ENCODE results near the gene ZDHHC20. TPM values are rescaled to one million over a fixed set of nuclear protein-coding genes. Genes with fewer than 3 reads are reported as not detected.

ZDHHC20 gene
- total and polyA plus RNA-seq, 12 donors, result 6.3 to 28.5 (median 13.9) TPM

- Histone ChIP-seq H3K4me1 (peaks cover 0 to 7% (median 6%) of the 10 kb centered on the region in 9 donors), H3K27ac (no peak overlapping the region), H3K9me3 (peaks cover 0 to 34% (median 12%) of the 10 kb centered on the region in 11 donors), H3K4me3 (no peak overlapping the region), H3K36me3 (peaks cover 0 to under 1% (median 0%) of the 10 kb centered on the region in 9 donors), H3K27me3 (no peaks in the 10 kb centered on the region)
- intact Hi-C loops (cut with DNase I), result loop anchor here in 4 of 10 donors (5.0 to 10.0 kb wide), 4 partner anchors 189 to 541 kb away; no protein-coding TSS in a partner anchor
- ATAC-seq, result no peak
- no peak for DNase-seq
- no peak for TF ChIP-seq CTCF (IDR thresholded peaks at IDR 0.05)
- 92 to 94% methylated on average over 24 of the region's 24 CpGs for WGBS, 2 donors
These were observed 24.6 kb upstream of the ZDHHC20 start for GRCh38 chr13:21483748-21484147.

- H3K9me3 ChIP-seq, result peaks cover 0 to 12% (median 3%) of the 10 kb centered on the region in 11 donors
- no peaks in the 10 kb centered on the region for H3K27me3 ChIP-seq
- intact Hi-C loops (cut with DNase I), result loop anchor here in 6 of 10 donors (2.0 to 10.0 kb wide), 5 partner anchors 187 to 539 kb away; no protein-coding TSS in a partner anchor
- H3K4me1 ChIP-seq, result peaks cover 0 to 20% (median 9%) of the 10 kb centered on the region in 9 donors
- H3K36me3 ChIP-seq, result no peaks in the 10 kb centered on the region
- WGBS, 2 donors, result 40 to 45% methylated on average over 6 of the region's 6 CpGs
- no peak for DNase-seq
- TF ChIP-seq CTCF (IDR thresholded peaks at IDR 0.05), result no peak
- ATAC-seq, result peak in 2 of 8 donors; percentile 48 to 59
- H3K4me3 ChIP-seq, result no peak overlapping the region
- H3K27ac ChIP-seq, result no peak overlapping the region
These were observed 22.3 kb upstream of the ZDHHC20 start for GRCh38 chr13:21481359-21481758.

GRCh38 chr13:21478881-21479808 lies 20.0 kb upstream of the ZDHHC20 start:
- ATAC-seq (peak in 7 of 8 donors; percentile 60 to 76 (median 63)), DNase-seq (peak in 1 of 2 donors; percentile 73)
- no peaks in the 10 kb centered on the region for H3K36me3 ChIP-seq
- H3K27ac ChIP-seq, result no peak overlapping the region
- 16 to 22% methylated on average over 8 of the region's 8 CpGs for WGBS, 2 donors
- H3K4me1 ChIP-seq, result peaks cover 0 to 20% (median 9%) of the 10 kb centered on the region in 9 donors
- H3K9me3 ChIP-seq, result no peaks in the 10 kb centered on the region
- intact Hi-C loops (cut with DNase I), result loop anchor here in 9 of 10 donors (1.0 to 10.0 kb wide), 10 partner anchors 104 to 537 kb away; partner anchors contain the start of genes MRPL57 (in 1 of the 9) and SKA3 (in 1 of the 9)
- H3K27me3 ChIP-seq, result no peaks in the 10 kb centered on the region
- TF ChIP-seq CTCF (IDR thresholded peaks at IDR 0.05), result peak; percentile 43 to 83 (median 72)
- H3K4me3 ChIP-seq, result peak overlapping the region in 6 of 10 donors; percentile 16 to 46 (median 27)

GRCh38 chr13:21476893-21477472 lies 17.9 kb upstream of the ZDHHC20 start:
- peaks cover 0 to 20% (median 9%) of the 10 kb centered on the region in 9 donors for H3K4me1 ChIP-seq
- WGBS, 2 donors, result 5 to 10% methylated on average over 18 of the region's 18 CpGs
- no peaks in the 10 kb centered on the region for H3K27me3 ChIP-seq
- no peaks in the 10 kb centered on the region for H3K9me3 ChIP-seq
- H3K36me3 ChIP-seq, result no peaks in the 10 kb centered on the region
- peak; percentile 80 to 91 (median 87) for ATAC-seq
- TF ChIP-seq CTCF (IDR thresholded peaks at IDR 0.05), result peak; percentile 93 to 99 (median 98)
- intact Hi-C loops (cut with DNase I), result loop anchor here in 8 of 10 donors (1.0 to 10.0 kb wide), 9 partner anchors 102 to 535 kb away; partner anchors contain the start of genes MRPL57 (in 1 of the 8) and SKA3 (in 1 of the 8)
- DNase-seq, result peak; percentile 81 to 86
- H3K27ac ChIP-seq, result peak overlapping the region in 6 of 10 donors; percentile 3 to 66 (median 48)
- H3K4me3 ChIP-seq, result peak overlapping the region in 9 of 10 donors; percentile 23 to 57 (median 50)
